GM11168 (cell line): Measurements from ENCODE around the gene HTR6.
"Not testable (repeated sequence)": the region's sequence is repeated elsewhere in the genome, so short reads cannot be mapped to it uniquely, and the experiment has no call there.

Experiments
- in situ Hi-C: fragments of 300-500 bp; cut with MboI; formaldehyde crosslinking; loops from one replicate; pipeline ENCODE4 v1.12.0; 2022; ENCODE audit warnings: low sequenced_read_pairs; ENCODE audit not compliant: unreplicated experiment

HTR6 gene

DNA sequence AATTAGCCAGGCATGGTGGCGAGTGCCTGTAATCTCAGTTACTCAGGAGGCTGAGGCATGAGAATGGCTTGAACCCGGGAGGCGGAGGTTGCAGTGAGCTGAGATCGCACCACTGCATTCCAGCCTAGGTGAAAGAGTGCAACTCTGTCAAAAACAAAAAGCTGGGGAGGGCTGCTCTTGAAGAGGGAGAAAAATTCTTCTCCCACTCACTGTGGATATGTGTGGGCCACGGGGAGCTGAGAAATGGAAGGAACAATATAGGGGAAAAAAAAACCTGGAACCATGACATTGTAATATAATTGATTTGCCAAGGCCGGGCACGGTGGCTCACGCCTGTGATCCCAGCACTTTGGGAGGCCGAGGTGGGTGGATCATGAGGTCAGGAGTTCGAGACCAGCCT, 27.9 kb upstream of the HTR6 start:
- in situ Hi-C loops, result not testable (repeated sequence)

DNA sequence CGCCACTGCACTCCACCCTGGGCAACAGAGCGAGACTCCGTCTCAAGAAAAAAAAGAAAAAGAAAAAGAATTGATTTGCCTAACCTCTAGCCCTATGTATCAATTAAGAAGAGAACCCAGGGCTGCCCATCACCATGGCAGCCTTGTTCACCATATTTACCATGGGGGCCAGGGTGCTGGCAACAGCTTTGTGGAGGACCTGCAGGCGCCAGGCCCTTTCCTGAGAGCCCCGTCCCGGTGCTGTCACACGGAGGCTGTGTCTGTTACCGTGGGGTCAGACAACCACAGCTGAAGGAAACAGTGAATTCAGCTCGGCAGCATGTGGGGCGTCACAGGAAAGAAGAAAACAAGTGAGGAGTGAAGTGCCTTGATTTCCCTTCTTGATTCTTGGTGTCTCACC, 27.1 kb upstream of the HTR6 start:
- in situ Hi-C loops, result no loop called here

DNA sequence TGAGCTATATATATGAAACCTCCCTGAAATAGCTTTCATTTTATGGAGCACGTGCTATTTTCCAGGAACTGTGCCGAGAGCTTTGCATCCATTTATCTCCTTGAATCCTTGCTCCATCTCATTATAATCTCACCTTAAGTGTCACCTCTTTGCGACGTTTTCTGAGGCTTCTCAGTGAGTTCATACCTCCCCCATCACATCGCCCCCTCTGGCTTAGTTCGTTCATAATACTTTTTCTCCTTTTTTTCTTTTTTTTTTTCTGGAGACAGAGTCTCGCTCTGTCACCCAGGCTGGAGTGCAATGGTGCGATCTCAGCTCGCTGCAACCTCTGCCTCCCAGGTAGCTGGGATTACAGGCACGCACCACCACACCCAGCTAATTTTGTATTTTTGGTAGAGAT, 25.4 kb upstream of the HTR6 start:
- in situ Hi-C loops, result not testable (repeated sequence)

DNA sequence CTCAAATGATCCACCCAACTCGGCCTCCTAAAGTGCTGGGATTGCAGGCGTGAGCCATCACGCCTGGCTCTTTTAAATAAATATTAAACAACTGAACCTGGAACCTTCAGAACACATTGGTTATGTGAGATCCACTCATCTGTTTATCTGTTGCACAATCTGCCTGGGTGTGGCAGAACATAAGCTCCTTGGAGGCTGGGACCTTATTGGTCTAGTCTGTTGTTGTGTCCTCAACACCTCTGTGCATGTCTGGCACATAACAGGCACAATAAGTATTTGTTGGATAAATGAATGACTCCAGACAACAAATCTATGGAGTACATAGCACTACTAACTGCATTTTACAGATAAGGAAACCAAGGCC, 24.7 kb upstream of the HTR6 start:
- in situ Hi-C loops, result no loop called here

DNA sequence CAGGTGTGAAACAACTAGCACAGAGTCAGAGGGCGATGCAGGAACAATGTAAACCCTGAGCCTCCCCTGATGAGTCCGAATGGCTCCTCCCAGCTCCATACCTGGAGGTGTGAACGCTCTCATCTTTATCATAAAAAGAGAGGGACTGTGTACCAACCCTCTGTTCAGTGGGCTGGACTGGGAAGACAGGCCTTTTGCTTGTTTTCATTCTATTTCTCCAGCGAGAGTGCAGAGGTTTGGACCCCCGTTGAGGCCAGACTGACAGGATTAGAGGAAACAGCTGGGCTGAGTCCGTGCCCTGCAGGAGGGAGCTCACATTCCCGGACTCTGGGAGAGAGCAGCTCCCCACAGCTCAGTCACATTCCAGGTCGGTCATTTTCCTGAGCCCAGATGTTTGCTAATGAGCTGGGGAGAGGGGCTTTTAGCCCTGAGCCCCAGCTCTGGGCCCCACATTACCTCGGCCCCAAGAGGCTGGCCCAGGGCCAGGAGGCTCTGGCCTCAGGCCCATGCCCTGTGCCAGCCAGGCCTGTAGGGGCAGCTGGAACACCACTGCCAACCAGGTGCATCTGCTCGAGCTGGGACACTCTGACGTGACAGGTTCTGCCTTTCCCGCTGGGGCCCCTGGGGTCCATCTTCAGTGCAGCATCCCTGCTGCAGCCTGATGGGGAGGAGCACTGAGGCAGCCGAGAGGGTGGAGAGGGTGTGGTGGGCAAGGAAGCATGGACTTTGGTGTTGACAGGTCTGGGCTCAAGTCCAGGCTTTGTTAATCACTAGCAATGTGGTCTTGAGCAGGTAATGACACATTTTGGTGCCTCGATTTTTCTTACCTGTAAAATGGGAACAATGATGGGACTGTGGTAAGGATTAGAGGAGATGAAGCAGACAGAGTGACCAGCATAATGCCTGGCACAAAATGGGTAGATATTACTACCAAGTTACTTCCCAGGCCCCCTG, 24.0 kb upstream of the HTR6 start:
- in situ Hi-C loops, result no loop called here

DNA sequence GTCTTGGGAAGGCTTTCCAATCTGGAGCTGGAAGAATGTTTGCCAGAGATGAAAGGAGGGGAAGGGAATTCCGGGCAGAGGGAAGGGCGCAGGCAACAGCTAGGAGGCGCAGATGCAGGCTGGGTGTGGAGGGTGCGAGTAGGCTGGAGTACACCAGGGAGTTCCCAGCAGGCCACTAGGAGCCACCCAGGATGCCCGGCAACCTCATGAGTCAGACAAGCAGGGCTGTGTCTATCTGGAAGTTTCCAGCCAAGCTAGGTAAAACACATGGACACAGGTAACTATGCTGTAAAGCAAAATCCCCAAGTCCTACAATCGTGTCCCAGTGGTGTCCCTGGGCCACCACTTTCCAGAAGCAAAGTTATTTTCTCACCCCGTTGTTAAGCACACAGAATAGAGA, 21.6 kb upstream of the HTR6 start:
- in situ Hi-C loops, result no loop called here

DNA sequence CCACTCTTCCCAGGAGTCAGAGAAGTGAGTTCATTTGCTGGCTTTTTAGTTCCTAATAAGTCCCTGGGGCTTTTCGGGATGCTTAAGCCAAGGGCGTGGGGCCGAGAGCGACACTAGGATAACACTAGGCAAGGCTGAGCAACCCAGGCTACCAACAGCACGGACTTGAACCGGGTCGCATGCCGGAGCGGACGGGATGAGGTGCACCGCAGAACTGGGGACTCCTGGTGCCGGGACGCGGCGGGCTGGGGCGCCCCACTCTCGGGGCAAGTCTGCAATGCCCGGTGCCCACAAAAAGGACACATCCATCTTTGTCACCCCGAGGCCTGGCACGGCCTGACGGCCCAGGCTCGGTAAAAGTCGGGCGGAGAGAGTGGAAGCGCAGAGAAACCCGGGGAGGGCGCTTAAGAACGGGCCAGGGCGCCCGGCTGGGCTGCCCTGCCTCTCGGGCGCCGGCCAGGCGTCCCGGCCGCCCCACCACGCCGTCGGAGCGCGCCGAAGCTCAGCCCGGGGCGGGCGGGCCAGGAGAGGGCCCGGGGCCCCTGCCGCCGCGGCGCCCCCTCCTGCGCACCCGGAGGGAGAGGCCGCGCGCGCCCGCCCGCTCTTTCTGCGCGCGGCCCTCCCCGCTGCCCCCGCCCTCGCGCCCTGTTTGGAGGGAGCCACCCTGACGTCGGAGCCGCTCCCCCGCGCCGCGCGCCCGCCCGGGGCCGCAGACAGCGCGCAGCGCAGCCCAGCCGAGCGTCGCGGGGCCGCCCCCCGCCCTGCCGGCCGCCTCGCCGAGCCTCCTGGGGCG, 20.9 kb upstream of the HTR6 start, which contains the start of gene NBL1:
Gene NBL1 (plus strand): TSS at position 710 of the 793 bp plus-strand sequence. CDS start 10,720 bp downstream, outside the sequence.
- in situ Hi-C loops, result no loop called here

DNA sequence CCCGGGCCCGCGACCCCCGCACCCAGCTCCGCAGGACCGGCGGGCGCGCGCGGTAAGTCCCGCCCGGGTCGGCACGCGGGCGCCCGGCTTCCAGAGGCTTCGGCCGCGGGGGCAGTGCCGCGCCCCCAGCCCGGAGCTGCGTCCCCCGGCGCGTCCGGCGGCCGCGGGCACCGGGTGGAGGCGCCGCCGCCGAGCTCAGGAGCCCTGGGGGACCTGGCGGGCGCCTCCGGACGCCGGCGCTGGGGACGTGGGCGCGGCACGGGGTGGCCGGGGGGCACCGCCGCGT, 20.3 kb upstream of the HTR6 start:
- in situ Hi-C loops, result no loop called here

DNA sequence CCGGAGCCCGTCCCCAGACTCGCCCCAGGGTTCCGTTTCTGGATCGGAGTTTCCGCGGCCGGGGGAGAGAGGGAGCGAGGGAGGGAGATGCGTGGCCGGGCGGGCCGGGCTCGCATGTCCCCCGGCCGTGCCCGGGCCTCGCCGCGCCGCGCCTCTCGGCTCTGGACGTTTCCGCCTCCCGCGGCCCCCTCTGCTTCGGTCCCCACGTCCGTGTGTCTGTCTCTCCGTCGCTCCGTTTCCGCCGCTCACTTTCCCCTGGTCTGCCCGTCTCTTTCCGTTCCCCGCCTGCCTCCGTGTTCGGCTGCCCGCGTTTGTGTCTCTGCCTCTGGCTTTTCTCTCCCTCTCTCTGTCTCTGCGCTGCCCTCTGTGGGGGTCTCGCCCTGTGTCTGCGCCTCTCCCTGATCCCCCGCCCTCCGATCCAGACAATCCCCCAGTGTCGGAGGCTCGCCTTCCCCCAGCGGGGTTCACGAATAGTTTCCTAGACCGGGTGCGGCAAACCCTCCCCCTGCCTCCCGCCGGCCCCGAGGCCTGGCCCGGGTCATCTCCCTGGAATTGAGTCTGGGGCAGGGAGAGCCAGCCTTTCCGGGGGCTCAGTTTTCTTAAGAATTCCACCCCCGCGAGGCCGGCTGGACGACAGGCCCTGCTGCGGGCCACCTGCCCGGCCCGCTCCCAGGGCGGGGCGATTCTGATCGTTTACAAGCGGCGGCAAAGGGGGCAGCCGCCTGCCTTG, 19.8 kb upstream of the HTR6 start:
- in situ Hi-C loops, result no loop called here

DNA sequence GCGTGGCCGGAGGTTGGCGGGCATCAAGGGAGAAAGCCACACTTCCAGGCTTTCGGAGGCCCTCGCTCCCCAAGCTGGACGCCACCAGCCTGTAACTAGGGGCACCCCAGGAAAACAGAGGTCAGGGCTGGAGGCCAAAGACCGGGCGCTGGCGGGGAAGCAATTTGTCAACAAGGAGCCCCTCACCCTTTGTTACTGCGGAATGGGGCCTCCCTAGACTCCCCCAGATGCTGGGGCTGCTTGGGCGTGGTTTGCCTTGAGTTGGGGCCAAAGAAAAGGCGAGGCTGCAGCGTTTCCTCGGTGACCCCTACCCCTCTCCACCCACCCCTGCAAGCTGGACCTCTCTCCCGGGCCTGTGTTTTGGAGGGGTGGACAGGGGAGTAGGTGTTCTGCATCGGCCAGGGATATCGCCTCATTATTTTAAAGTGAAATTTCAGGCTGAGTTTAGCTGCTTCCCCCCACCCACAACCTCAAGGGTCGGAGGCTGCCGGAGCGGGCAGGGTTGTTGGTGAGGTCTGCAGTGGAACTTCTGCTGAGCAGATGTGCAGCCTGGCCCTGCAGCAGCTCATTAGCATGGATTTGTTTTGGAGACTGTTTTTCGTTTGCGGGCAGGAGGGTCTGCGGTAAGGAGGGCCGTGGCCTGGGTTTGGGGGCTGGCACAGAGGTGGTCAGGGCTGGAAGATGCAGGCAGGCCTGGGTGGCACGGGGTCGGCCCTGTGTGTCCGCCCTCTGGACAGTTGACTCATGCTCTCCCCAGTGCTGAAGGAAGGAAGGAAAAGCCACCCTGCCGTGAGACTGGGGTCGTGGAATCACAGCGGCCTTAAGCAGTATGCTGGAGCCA, 19.0 kb upstream of the HTR6 start:
- in situ Hi-C loops, result no loop called here

DNA sequence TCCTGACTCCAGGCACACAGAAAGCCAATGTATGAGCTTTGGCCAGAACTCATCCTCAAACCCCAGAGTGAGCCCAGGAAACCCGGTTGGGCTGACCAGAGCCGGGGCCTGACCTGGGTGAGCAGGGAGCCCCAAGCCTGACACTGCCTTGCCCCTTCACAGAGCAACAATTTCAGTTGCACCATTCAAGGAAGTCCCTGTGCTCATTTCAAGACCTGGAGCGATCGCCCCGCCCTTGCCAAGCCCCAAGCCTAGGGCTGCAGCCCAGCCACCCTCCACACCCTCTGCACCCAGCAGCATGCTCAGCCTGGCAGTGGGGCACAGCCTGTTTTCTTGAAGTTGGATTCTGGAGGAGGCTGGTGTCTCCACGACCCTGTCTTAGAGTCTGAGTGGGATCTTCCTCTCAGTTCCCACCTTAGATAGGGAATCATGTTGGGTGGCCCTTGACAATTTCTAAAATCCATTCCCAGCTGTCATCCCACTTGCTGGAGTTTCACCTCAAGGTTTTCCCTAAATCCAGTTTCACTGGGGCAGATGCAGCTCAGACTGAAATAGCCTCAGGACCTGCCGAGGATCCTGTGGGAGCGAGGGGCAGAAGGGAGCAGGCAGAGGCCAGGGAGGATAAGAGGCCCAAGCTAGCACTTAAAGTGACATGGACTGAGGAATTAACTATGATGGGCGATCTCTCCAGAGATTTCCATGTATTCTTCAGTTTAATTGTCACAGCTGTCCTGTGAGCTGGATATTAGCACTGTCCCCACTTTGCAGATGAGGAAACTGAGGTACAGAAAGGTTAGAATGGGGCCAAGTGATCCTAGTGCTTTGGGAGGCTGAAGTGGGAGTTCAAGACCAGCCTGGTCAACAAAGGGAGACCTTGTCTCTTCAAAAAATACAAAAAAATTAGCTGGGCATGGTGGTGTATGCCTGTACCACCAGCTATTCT, 18.0 kb upstream of the HTR6 start:
- in situ Hi-C loops, result no loop called here

DNA sequence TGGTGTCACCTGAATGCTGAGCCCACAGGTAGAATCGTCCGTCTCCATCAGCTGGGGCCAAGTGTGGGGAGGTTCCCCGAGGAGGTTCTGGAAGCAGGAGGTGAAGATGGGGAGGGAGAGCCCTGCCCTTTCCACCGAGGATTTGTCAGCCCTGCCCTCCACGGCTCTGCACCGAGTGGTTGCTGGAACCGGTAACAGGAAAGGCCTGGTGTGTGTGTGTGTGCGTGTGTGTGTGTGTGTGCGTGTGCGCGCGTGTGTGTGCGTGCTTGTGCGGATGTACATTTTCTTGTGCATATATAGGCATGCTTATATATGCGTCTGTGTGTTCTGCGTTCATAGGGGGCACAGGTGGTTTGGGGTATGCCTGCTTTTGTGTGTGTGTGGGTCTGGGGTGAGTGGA, 17.0 kb upstream of the HTR6 start:
- in situ Hi-C loops, result no loop called here

DNA sequence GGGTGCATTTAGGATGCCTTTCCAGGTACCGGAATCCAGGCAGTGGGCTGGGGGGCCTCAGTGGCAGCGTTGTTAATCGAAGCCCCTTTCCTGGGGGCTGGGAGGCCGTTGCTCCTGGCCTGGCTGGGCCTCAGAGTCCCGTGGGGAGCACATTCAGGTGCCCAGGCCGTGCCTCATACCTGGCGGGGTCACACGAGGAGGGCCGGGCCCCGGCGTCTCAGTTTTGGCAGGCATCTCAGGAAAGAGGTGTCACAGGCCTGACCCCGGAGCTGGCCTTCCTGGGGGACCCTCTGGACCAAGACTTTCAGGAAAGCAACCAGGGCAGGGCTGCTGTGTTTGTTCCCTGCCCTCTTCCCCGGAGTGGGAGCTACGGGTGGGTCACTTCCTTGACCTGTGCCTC, 16.4 kb upstream of the HTR6 start:
- in situ Hi-C loops, result no loop called here

DNA sequence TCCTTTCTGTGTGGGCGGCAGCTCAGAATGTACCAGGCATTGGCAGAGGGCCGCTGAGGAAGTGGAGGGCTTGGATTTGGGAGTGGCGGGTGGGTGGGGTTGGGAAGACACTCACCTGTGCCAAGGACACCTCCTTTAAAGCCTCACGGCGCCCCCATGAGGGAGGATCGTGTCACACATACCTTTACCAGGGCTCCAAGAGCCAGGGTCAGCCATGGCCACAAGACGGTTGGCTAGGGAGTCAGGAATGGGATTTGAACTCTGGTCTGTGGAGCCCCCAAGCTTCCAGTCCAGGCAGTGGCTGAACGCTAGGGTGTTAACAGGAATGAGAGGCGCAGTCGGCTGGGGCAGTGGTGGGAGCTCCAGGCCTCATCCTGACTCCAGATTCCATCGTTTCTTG, 16.0 kb upstream of the HTR6 start:
- in situ Hi-C loops, result no loop called here

DNA sequence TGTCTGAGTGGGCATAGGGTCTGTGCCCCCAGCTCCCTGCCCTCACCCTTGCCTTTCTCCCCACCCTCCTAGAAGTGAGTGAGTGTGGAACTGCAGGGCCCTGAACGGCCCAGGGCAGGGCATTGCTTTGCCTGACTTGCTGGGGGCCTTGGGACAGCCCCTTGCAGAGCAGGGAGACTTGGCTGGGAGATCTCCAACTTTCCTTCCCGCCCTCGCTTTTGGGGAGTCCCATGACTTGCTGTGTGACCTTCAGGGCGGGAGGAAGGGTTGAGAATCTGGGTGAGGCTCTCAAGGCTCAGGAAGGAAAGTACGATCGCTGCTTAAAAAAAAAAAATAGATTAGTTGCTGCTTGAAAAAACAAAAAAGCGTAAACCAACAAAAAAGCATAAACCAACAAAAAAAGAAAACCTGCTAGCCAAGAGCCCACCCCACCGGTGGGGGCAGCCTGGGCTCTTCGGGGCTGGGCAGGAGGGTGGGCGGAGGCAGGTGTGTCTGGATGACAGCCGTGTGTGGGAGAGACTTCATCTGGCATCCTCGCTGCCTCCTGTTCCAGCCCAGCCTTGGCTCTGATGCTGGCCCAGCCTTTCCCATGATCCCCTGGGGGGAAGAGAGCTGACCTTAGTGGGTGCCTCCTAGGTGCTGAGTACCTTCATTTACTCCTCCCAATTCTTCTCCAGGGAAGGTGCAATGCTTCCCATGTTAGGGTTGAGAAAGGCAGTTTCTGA, 14.1 kb upstream of the HTR6 start:
- in situ Hi-C loops, result no loop called here

DNA sequence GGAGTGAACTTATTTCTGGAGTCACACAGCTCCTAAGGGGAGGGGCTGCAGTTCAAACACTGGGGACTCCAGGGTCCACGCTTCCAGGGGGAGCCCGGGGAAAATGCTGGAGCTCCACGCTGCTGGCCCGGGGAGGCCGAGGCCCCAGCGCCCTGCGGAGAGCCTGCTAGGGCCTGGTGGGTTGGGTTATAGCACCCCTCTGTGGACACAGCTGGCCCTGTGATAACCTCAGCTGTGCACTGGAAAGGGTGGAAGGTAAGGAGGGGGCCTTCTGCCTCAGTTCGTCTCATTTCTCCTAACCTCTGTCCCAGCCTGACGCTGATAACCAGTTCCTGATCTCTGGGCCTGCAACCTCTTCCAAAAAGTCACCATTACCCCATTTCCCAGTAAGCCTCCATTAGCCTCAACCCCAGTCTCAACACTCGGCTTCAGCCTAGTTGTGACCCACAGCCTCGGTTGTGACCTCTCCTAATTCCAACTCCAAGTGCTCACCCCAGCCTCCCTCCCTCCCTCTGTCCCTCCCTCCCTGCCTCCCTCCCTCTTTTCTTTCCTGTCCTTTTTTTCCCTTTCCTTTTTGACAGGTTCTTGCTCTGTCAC, 13.4 kb upstream of the HTR6 start:
- in situ Hi-C loops, result no loop called here

DNA sequence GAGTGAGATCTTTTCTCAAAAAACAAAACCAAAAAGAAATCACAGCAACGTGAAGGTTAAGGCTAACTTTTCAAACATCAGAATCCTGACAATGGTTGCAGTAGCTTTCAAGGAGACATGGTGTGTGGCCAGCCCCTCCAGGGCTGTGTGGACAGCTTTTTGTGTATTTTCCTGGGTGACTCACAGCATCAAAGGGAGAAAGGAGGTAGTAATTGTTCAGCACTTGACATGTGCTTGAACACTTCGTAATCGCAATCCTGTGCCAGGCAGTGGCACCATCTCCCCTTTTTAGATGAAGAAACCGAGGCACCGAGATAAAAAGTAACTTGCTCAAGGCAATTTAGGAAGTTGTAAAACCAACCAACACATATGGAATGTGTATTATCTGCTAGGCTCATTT, 10.3 kb upstream of the HTR6 start:
- in situ Hi-C loops, result no loop called here
